NCI-H510A (cell line): ENCODE measurements around the gene TNFSF11.

ENCODE experiments used
- DNase-seq: peaks from one replicate; lab custom pipeline; 2025; lab: John Stamatoyannopoulos, UW

Gene TNFSF11

GRCh38 chr13:42653679-42654078, 79.7 kb downstream of the TNFSF11 start:
- no peak for DNase-seq

- DNase-seq, result no peak
Observed at GRCh38 chr13:42654212-42654611, 80.3 kb downstream of the TNFSF11 start.

GRCh38 chr13:42654722-42655121, 80.8 kb downstream of the TNFSF11 start:
- no peak for DNase-seq

- no peak for DNase-seq
Observed at GRCh38 chr13:42656161-42656560, 82.2 kb downstream of the TNFSF11 start.

GRCh38 chr13:42656958-42657357, 83.0 kb downstream of the TNFSF11 start:
- no peak for DNase-seq
